Measurements from ENCODE around the gene ATAD5. TPM values are rescaled to one million over a fixed set of nuclear protein-coding genes. Genes with fewer than 3 reads are reported as not detected.

The ATAD5 gene
- total and polyA plus RNA-seq, 2 of the 13 experiments (the other 11 are each of a cell fraction or from before 2014, with no cell fraction given): 1.8 to 10.7 TPM

- TF ChIP-seq PRDM15 (CRISPR knock-in tag; IDR thresholded peaks at IDR 0.05) (peak; percentile 75; the same call in 1 of the 2 replicates), ZNF777 (CRISPR knock-in tag; IDR thresholded peaks at IDR 0.05) (peak; percentile 93), POLR2G (IDR thresholded peaks at IDR 0.05; ENCODE audit: low read depth, low read length) (peak; percentile 97), BRCA1 (CRISPR knock-in tag; IDR thresholded peaks at IDR 0.05) (peak; percentile 94; the same call in 1 of the 2 replicates), PCBP2 (optimal IDR thresholded peaks at IDR 0.05; ENCODE audit: low read depth, low read length, poor library complexity, severe bottlenecking) (no peak), ZNF589 (CRISPR knock-in tag; conservative IDR thresholded peaks at IDR 0.05) (peak; percentile 96), NONO (IDR thresholded peaks at IDR 0.05) (no peak), NONO (CRISPR knock-in tag; conservative IDR thresholded peaks at IDR 0.05) (peak; percentile 99), SRSF4 (IDR thresholded peaks at IDR 0.05; ENCODE audit: low read depth, low read length, poor library complexity, severe bottlenecking) (no peak), ZNF367 (CRISPR knock-in tag; IDR thresholded peaks at IDR 0.05; ENCODE audit: borderline replicate concordance) (peak; percentile 92; the same call in 1 of the 2 replicates), ZMAT3 (CRISPR knock-in tag; conservative IDR thresholded peaks at IDR 0.05) (peak; percentile 97), DDIT3 (CRISPR knock-in tag; IDR thresholded peaks at IDR 0.05) (no peak), MLLT10 (CRISPR knock-in tag; IDR thresholded peaks at IDR 0.05) (0 out of 2 replicates have a peak, but pooled peaks have one; percentile 45), ONECUT2 (CRISPR knock-in tag; IDR thresholded peaks at IDR 0.05) (peak; percentile 32; the same call in 1 of the 2 replicates), KLF6 (CRISPR knock-in tag; IDR thresholded peaks at IDR 0.05) (0 out of 2 replicates have a peak, but pooled peaks have one; percentile 45), ZNF24 (IDR thresholded peaks at IDR 0.05) (peak; percentile 74; the same call in 1 of the 2 replicates), ZKSCAN1 (IDR thresholded peaks at IDR 0.05; ENCODE audit: low read length) (peak; percentile 65), DPF2 (CRISPR knock-in tag; IDR thresholded peaks at IDR 0.05; ENCODE audit: borderline replicate concordance, low read depth) (0 out of 2 replicates have a peak, but pooled peaks have one; percentile 20)
- TF ChIP-seq, protein P1, sequence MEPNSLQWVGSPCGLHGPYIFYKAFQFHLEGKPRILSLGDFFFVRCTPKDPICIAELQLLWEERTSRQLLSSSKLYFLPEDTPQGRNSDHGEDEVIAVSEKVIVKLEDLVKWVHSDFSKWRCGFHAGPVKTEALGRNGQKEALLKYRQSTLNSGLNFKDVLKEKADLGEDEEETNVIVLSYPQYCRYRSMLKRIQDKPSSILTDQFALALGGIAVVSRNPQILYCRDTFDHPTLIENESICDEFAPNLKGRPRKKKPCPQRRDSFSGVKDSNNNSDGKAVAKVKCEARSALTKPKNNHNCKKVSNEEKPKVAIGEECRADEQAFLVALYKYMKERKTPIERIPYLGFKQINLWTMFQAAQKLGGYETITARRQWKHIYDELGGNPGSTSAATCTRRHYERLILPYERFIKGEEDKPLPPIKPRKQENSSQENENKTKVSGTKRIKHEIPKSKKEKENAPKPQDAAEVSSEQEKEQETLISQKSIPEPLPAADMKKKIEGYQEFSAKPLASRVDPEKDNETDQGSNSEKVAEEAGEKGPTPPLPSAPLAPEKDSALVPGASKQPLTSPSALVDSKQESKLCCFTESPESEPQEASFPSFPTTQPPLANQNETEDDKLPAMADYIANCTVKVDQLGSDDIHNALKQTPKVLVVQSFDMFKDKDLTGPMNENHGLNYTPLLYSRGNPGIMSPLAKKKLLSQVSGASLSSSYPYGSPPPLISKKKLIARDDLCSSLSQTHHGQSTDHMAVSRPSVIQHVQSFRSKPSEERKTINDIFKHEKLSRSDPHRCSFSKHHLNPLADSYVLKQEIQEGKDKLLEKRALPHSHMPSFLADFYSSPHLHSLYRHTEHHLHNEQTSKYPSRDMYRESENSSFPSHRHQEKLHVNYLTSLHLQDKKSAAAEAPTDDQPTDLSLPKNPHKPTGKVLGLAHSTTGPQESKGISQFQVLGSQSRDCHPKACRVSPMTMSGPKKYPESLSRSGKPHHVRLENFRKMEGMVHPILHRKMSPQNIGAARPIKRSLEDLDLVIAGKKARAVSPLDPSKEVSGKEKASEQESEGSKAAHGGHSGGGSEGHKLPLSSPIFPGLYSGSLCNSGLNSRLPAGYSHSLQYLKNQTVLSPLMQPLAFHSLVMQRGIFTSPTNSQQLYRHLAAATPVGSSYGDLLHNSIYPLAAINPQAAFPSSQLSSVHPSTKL (CRISPR knock-in tag; IDR thresholded peaks at IDR 0.05): peak; percentile 87
Measured at GRCh38 chr17:30906101-30906911, 74.5 kb downstream of the ATAD5 start, which contains the start of gene TEFM (continued).

Data from HepG2 (cell line).